ENCODE results near the gene PJVK.

DNA sequence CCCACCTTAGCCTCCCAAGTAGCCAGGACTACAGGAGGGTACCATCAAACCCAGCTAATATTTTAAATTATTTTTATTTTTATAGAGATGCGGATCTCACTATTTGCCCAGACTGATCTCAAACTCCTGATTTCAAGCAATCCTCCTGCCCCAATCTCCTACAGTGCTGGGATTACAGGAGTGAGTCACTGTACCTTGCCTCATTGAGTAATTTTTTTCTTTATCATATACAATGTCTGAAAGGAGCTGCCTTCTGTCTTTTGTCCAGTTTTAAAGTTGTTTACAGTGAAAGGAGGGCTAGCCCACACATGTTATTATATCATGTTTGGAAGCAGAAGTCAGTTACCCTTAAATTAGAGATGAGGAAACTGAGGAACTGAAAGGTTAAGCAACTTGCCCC is 32.8 kb upstream of the PJVK start:
- TF ChIP-seq, protein P1, sequence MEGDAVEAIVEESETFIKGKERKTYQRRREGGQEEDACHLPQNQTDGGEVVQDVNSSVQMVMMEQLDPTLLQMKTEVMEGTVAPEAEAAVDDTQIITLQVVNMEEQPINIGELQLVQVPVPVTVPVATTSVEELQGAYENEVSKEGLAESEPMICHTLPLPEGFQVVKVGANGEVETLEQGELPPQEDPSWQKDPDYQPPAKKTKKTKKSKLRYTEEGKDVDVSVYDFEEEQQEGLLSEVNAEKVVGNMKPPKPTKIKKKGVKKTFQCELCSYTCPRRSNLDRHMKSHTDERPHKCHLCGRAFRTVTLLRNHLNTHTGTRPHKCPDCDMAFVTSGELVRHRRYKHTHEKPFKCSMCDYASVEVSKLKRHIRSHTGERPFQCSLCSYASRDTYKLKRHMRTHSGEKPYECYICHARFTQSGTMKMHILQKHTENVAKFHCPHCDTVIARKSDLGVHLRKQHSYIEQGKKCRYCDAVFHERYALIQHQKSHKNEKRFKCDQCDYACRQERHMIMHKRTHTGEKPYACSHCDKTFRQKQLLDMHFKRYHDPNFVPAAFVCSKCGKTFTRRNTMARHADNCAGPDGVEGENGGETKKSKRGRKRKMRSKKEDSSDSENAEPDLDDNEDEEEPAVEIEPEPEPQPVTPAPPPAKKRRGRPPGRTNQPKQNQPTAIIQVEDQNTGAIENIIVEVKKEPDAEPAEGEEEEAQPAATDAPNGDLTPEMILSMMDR (conservative IDR thresholded peaks at IDR 0.05; ENCODE audit: low read depth, low read length), result no peak
- no peak for TF ChIP-seq MXI1 (IDR thresholded peaks at IDR 0.05; ENCODE audit: borderline replicate concordance, low read depth, low read length)
- no peak for TF ChIP-seq MAZ (IDR thresholded peaks at IDR 0.05; ENCODE audit: borderline replicate concordance, low read depth, low read length)
- TF ChIP-seq CEBPB (IDR thresholded peaks at IDR 0.05; ENCODE audit: low read depth, low read length), result peak; percentile 76
- TF ChIP-seq CHD1 (IDR thresholded peaks at IDR 0.05; ENCODE audit: low read depth, low read length), result no peak
- no peak for TF ChIP-seq POLR2A (IDR thresholded peaks at IDR 0.05; ENCODE audit: low read depth, low read length)
- no peak for TF ChIP-seq RCOR1 (IDR thresholded peaks at IDR 0.05; ENCODE audit: insufficient replicate concordance, low read length)
- TF ChIP-seq NFE2L2 (IDR thresholded peaks at IDR 0.05; ENCODE audit: low read depth, low read length), result no peak
- TF ChIP-seq FOS (IDR thresholded peaks at IDR 0.05; ENCODE audit: low read depth, low read length), result peak; percentile 70
